TTC549 (cell line): ENCODE measurements around the gene RNF220.
"Not testable (repeated sequence)": the region's sequence is repeated elsewhere in the genome, so short reads cannot be mapped to it uniquely, and the experiment has no call there.

Experiments
- FAIRE-seq: peaks from 2 replicates; lab custom pipeline; 2012; peaks lifted over from hg19 to GRCh38; lab: Jason Lieb, UNC

The RNF220 gene

DNA sequence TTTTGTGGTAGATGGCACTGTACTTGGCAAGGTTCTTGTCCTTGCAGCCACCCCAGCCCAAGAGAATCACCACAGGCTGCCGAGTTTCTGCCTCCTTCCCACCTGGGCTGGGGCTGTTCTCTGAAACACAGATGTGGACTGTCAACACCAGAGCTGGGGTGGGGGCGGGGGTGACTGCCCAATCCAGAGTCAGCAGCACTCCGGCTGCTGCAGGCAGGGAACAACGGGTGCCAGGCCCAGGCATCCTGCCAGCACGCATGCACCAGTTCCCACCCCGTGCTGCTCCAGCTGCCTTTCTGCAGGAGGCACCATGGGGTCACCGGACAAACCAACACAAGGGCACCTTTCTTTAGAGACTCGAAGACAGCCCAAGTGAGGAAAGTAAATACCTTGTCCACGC is 255.1 kb downstream of the RNF220 start:
- FAIRE-seq = no peak

DNA sequence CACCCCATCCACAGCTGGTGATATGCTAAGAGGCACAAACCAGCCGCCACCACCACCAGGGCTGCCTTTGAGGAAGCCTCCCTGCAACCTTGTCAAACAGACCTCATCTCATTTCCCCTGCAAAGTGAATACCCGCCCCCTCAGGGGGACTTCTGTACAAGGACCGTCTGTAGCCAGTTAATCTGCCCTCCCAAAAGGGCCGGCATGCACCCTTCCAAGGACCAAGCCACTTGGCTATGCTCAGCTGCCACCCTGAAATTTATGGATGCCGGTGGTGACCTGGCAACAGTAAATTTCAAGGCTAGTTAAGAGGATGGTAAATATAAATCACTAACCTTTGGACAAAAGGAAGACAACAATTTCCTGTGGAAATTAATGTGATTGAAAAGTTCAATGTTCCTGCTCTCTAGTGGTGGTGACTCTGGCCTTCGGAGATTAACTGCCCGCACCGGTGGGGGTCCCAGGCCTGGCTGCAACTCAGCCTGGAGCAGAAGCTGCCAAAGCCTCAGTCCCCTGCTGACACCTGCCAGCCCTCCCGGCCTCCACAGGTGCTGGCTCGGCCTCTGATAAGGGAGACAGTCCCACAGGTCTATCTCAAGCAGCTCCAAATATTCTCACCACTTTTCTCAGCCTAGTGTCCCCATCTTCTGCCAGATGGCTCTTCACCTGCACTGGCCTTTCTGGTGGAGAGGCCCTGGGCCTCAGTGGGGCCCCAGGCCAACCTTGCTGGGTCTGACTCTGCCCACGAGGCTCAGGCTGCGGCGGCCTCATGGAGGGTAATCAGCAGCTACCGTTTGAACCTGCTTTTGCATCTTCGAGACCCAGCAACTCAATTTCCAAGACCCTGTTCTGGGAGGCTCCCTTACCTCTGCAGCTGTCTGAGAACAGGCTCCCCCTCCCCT is 257.0 kb downstream of the RNF220 start:
- FAIRE-seq = no peak

DNA sequence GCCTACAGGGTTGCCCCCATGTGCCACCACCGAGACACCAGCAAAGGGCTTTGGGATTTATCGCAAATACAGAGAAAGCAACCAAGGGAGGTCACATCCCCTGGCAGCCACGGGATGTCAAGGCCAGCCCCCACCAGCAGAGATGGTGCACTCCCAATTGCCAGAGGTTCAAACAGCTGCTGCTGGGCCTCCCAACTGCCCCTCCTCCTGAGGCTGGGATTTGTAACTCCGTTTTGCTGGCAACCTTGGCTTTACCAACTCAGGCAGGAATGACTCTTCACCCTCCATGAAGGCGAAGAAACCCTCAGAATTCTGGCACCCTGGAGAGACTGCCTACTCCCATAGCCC is 257.6 kb downstream of the RNF220 start:
- FAIRE-seq = no peak

DNA sequence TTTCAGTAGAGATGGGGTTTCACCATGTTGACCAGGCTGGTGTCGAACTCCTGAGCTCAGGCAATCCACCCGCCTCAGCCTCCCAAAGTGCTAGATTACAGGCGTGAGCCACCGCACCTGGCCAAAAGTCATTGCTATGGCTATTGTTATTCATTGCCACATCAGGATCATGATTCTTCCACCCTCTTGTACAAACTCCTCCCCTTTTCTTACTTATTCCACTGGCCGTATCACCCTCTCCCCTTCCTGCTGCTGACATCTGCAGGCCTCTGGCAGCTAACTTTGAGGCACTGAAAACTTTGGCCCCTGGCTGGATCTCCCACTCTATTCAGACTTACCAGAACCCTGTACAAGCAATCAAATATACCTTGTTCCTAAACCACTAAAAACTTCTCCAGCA is 258.4 kb downstream of the RNF220 start:
- no peak for FAIRE-seq

DNA sequence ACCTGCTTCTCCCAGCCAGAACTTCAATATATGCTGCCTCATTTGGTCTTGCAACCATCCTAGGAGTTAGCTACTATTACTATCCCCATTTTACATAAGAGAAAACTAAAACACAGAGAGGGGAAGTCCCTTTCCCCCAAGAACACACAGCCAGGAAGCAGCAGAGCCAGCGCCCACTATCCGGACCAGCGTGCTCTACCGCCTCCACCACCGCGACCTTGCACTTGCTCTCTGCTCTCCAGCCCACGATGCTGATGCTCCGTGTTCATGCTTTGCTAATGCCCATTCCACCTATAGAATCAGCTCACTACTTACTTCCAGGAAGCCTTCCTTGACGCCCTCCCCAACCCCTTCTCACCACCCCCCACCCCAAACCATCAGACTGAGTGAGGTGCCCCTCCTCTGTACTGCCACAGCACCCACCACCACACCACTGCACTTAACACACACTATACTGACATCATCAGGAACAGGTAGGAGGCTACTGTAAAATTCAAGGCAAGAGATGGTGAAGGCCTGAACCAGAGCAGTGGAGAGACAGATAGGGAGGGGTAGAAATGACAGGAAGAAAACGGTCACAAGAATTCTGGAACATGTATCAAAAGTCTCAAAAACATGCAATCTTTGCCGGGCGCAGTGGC is 259.8 kb downstream of the RNF220 start:
- no peak for FAIRE-seq

DNA sequence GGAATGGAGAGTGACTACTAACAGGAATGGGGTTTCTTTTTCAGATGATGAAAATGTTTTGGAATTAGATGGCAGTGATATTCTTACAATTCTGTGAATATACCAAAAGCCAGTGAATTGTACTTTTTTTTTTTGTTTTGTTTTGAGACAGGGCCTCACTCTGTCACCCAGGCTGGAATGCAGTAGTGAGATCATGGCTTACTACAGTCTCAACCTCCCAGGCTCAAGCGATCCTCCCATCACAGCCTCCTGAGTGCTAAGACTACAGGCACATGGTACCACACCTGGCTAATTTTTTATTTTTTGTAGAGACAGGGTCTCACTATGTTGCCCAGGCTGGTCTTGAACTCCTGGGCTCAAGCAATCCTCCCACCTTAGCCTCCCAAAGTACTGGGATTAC is 261.7 kb downstream of the RNF220 start:
- not testable (repeated sequence) for FAIRE-seq

DNA sequence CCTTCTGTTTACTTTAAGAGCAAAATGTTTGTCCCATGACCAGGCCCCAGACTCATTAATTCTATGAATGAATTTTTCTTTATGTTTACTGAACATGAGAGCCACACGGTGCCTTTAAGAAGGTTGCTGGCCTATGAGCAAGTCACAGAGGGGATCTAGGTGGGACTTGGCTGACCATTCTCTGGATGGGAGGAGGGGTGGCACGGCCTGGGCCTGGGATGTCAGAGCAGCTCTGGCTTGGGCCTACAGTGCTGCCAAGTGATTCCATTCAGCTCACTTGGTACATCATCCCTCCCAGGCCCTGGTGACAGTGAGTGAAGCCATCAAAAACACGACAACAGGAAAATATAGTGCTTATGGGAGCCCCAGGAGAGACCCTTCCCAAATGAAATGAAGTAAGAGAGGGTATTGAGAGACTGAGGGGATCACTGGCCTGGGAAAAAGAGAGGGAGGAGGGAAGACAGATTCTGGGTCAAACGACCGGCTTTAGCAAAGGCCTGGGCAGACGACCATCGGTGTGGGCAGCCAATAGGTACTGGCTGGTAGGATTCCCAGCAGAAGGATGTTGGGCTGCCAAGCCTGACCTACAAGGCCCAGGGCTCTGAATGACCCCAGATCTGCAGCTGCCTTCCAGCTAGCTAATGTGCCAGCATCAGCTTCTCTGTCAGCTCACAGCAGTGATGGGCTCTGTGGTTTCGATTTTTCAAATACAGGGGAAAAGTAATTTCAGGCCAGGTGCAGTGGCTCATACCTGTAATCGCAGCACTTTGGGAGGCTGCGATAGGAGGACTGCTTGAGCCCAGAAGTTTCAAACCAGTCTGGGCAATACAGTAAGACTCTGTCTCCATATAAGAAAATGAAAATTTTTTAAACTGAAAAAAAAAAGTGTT is 265.9 kb downstream of the RNF220 start:
- FAIRE-seq = no peak

DNA sequence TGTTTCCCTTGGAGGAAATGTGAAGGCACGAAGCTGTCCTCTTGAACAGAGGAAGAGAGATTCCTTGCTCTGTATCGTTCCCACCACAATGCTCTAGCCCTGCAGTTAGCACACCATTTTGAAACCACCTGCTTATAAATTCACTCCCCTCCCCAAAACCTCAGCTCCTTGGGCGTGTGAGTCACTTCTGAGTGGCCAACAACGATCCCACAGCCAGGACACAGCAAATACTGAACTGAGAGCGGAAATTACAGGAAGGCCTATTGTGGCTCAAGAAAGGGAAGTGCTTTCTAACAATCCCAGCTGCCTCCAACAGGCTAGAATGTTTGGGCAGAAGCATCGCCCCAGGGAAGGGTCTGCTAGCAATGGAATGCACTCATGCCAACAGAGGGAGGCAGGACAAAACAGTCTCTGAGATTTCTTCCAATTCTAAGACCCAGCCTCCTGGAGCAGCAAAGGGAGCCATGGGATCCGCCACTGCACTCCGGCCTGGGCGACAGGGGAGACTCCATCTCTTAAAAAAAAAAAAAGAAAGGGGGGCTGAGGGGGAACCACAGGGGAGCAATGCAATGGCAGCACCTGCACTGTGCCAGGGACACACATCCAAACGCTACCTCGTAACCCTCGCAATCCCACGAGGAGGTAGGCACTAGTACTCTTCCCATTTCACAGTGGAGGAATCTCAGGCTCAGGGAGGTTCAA is 267.4 kb downstream of the RNF220 start:
- FAIRE-seq = no peak

DNA sequence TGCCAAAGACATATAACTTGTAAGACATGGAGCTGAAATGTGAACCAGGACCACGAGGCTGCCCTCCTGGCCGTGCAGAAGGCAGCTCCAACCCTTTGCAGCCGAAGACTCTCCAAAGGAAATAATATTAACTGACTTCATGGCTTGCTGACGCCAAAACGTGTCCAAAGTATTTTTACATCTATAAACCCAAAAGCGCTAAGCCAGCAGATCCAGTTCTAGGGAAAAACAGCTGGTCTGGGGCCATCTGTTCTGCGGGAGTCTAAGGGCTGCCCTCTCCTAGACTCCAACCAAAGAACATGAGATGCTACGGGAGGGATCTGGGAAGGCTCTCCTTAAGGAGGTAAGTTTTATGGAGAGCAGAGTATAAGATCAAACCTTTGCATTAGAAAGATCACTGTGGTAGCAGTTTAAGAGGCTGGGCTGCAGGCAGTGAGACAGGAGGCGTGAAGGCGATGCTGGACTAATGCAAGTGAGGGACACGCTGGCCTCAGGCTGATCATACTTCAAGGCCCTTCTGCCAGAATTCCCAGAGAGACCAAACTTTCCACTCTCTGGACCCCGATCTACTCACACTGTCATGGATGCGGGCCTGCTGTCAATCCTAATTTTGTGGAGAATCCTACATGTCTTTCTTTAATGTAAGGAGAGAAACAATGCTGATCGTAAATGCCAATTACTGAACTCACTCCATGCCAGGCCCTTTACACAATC is 268.1 kb downstream of the RNF220 start:
- FAIRE-seq = no peak

DNA sequence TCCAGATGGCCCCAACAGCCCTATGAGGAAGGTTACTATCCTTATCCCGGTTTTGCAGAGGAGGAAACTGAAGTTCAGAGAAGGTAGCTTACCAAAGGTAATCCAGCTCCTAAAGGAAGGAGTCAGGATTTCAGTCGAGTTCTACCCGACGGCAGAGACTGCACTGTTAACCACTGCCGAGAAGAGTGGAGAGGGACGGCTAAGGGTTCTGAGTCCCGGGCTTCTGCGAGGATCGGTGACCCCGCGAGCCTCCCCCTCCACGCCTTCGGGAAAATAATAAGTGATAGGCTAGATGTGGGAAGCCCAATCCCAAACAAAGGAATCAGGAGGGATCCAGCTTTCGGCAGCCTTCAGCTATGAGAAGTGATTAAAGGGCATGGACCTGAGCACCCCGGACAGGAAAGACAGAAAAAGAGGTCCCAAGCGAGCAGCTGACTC is 268.6 kb downstream of the RNF220 start:
- no peak for FAIRE-seq

DNA sequence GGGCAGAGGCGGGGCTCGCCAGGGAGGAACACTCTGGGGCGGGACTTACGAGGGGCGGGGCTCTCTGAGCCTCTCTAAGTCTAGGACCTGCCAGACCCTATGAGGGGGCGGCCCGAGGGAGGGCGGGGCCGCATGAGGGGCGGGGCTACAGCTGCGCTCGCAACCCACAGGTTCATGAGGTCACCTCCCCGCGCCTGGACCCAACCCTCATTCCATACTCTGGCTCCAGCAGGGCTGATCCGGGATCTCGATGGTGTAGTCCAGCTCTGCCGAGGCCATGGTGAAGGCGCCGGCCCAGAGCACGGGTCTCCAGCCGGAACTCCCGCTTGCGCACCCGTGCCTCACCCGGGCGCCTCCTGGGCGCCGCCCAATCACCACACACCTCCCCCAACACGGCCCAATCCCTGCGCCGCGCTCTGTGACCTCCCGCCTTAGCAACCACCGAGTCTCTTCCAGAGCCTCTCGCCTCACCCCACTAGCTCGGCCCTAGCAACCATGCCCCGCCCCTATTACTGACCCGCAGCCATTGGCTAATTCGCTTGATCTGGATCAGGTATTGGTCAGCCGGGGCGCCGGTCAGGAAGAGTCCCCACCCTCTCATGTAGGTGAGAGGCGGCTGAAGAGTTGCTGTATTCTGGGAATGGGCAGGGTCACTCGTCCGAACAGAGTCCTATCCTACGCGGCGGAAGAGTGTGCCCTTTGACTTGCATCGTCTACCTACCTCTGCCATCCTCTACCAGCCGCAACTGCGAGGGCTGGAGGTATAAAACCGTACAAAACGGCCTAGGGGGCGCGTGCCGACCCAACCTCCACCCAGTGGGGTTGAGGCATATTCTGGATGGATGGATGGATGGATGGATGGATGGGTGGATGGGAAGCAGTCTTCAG is 269.3 kb downstream of the RNF220 start, which contains the start of the genes ARMH1 and TMEM53:
Gene ARMH1 (plus strand): TSS at position 602 of the 888 bp plus-strand sequence. CDS start 14,984 bp downstream, outside the sequence.
Gene TMEM53 (minus strand): TSS at position 369 of the 888 bp plus-strand sequence. CDS start 90 bp downstream, at position 279.
- FAIRE-seq = peak; percentile 80

DNA sequence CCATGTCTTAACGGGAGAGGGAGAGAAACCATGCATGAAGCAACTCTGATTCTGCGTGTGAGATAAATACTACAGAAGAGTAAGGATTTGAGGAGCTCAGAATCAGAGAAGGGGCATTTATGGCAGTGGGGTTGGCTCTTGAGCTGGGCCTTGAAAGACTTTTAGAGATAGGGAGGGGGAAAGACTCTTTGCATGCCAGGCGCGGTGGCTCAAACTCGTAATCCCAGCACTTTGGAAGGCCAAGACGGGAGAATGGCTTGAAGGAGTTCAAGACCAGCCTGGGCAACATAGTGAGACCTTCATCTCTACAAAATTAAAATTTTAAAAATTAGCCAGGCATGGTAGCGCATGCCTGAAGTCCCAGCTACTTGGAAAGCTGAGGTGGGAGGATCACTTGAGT is 270.1 kb downstream of the RNF220 start:
- FAIRE-seq = no peak

DNA sequence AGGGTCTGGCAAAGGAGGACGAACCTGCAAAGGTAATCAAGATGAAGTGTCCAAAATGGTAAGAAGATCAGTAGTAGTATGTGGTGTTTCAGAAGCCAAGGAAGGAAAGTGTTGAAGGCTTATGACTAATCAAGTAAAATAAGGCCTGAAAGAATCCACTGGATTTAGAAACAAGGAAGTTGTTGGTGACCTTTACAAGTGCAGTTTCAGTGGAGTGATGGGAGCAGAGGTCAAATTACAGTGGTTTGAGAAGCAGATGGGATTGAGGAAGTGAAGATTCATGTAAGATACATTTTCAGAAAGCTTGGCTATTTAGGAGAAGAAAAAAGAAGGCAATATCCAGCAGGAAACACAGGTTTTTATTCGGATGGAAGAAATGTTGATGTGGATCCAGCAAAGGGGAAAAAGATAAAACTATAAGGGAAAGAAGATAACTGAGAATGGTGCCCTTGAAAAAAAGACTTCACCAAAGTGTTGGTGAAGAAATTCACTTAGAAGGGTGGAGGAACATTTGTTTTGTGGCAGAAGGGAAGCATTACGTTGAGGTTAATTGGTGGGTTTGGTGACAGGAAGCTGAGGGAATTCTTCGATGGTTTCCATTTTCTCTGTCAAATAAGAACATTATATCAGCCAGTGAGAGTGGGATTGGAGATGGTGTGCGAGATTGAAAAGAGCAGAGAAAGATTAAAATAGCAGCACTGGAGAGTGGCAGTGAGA is 271.6 kb downstream of the RNF220 start:
- no peak for FAIRE-seq

DNA sequence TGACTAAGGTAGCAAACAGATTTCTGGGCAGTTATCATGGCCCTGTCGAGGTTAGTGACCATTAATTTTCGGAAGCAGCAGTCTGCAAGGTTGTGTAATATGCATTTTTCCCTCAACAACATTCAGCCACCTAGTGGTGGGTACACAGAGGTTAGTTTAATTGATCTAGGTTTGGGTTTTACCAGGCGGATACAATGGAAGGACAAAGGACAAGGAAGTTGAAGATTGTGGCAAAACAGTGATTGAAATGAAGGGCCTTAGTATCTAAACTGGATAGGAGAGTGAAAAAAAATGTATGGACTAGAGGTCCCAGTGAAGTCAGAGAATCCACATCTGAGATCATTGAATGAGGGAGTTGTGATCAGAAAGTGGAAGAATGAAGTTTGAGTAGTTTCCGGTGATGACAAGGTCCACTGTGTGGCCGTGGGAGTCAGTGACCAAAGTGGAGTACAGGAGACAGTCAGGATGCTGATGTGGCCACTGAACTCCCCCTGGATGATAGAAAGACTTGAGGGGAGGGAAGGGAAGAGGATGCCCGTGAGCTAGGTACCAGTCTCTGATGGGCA is 272.2 kb downstream of the RNF220 start:
- no peak for FAIRE-seq

DNA sequence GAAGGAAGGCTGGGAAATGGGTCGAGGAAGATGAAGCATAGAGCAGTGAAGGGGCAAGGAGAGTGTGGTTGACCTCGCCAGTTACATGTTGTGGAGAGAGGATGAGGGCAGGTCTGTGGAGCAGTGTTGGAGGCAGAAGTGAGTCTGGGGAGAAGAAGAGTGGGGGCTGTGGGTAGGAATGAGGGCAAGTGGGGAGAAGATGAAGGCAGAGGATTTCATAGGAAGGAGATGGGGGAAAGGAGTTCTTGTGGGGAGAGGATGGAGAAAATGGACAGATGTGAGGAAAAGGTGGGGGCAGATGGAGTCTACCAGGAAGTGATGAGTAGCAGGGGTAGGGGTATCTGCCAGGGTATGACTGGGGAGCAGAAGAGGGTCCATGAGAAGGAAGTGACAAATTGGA is 273.1 kb downstream of the RNF220 start:
- no peak for FAIRE-seq

DNA sequence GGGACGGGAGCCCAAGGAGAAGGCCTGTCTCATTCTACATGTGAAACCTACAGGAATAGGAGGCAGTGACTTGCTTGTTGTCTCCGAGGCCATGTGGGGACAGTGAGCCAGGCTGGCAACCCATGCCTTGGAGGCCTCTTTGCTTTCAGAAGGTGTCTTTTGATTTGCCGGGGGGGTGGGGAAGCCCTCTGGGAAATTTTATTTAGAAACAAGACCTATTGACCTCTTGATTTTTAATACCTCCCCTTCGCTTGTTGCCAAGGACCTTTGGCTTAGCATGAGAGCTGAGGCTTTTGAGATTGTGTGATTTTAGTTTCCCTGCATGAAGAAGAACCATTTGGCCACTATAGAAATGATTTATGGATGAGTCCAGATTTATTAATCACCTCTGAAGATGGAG is 273.6 kb downstream of the RNF220 start:
- no peak for FAIRE-seq

DNA sequence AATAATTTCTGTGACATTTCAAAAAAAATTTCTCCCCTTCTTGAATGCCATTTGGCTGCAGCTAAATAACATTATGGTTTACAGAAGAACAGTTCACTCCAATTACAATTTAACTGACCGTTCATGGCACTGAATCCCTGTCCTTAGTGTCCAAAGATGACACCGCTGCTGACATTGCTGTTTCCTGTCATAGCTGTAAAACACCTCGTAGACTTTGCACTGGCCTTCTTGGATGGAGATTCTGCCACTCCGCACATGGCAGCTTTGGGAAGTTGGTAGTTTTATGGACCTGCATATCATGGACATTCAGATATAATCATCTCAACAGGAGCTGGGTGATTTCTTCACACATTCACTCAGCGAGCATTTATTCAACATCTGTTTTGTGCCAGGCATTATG is 274.4 kb downstream of the RNF220 start:
- no peak for FAIRE-seq

DNA sequence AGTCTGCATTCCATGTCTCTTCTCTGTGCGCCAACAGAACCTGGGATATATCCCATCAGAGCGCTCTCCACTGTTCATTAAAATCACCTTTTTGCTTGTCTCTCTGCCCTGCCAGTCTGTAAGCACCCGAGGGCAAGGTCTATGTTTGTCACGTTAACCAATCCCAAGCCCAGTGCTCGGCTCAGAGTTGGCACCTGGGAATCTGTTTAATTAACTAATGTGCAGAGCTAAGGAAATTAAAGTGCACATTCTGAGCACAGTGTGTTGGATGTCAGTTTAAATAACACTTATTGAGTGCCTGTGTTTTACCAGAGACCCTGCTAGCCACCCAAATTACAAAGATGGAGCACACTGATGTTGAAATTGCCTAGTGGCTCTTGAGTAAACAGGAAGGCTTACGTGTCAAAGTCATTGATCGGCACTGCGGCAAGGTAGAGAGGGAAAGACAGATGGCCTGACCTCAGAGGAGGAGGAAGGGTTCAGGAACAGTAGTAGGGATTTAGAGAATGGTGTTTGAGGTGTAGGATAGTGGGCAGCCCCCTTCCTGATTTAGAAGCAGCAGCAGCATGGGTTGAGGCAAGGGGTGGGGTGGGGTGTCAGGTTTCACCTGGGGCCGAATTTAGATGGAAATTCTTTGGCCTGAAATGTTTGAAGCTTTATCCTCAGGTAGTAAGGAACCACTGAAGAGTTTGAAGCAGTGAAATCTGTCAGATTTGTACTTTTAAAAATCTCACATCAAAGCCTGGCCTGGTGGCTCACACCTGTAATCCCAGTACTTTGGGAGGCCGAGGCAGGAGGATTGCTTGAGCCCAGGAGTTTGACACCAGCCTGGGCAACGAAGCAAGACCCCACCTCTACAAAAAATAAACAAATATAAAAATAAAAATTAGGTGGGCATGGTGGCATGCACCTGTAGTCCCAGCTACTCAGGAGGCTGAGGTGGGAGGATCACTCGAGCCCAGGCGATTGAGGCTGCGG is 277.1 kb downstream of the RNF220 start:
- FAIRE-seq = no peak
